Lower leg skin (tissue), 3 donors: ENCODE measurements around the gene RAD54L.

Experiments used
- CTCF ChIP-seq, 3 donors: fragments of 450-650 bp; IDR thresholded peaks; one replicate each; pipeline ENCODE4 v1.5.1; 2016; ENCODE audit warnings: antibody characterized with exemption in 3 of 3, mild to moderate bottlenecking in 3 of 3, moderate library complexity in 2 of 3
- POLR2A ChIP-seq, 2 donors: fragments of 450-650 bp; IDR thresholded peaks; one replicate each; pipeline ENCODE4 v1.6.1; 2016 to 2017; ENCODE audit warnings: antibody characterized with exemption in 2 of 2, mild to moderate bottlenecking in 1 of 2, moderate library complexity in 1 of 2

- no peak for TF ChIP-seq CTCF (IDR thresholded peaks at IDR 0.05)
- TF ChIP-seq POLR2A (IDR thresholded peaks at IDR 0.05): no peak
Observed at GRCh38 chr1:46211051-46211450, 36.5 kb upstream of the RAD54L start.
